Body of pancreas (tissue), 4 donors: ENCODE data around the gene TMSB15B. TPM values are rescaled to one million over a fixed set of nuclear protein-coding genes. Genes with fewer than 3 reads are reported as not detected.
A peak's percentile ranks its signal among the peaks of the same experiment; 100 is the strongest.
"Not testable (repeated sequence)": the region's sequence is repeated elsewhere in the genome, so short reads cannot be mapped to it uniquely, and the experiment has no call there.

Source experiments
- ATAC-seq: fragments of 150-250 bp; one replicate; pipeline ENCODE4 v1.9.1; 2016
- DNase-seq, 4 donors: peaks; one replicate each; pipeline ENCODE4 v3.0.0-alpha.2; 2019
- H3K27ac ChIP-seq, 4 donors: fragments of 200-600 bp; sonication (generic); 1 replicate in 3 of 4; 2 replicates in 1 of 4; pipeline versions ENCODE4 v1.5.1 to v1.6.1; 2016 to 2019; ENCODE audit warnings: mild to moderate bottlenecking in 1 of 4, mixed read lengths in 1 of 4, moderate library complexity in 1 of 4
- H3K27me3 ChIP-seq, 2 donors: fragments of 200-600 bp; sonication (generic); one replicate each; pipeline ENCODE4 v1.6.0; 2016; ENCODE audit warnings: mild to moderate bottlenecking in 1 of 2
- H3K36me3 ChIP-seq, 2 donors: fragments of 200-600 bp; sonication (generic); replicated peaks in 1 of 2; 2 replicates each; pipeline ENCODE4 v1.5.1; 2016; ENCODE audit warnings: low read depth in 2 of 2; ENCODE audit not compliant: insufficient read depth in 1 of 2
- H3K4me1 ChIP-seq: fragments of 200-600 bp; sonication (generic); one replicate; pipeline ENCODE4 v1.6.0; 2016
- H3K4me3 ChIP-seq, 2 donors: fragments of 200-600 bp; sonication (generic); 1 replicate in 1 of 2; 2 replicates in 1 of 2; pipeline ENCODE4 v1.5.1; 2016 to 2019
- H3K9me3 ChIP-seq, 3 donors: fragments of 200-600 bp; sonication (generic); 1 replicate in 2 of 3; 2 replicates in 1 of 3; pipeline ENCODE4 v1.5.1; 2016
- CTCF ChIP-seq, 7 experiments: fragments of 450-650 bp in 4 of 7; fragments of 200-600 bp in 3 of 7; sonication (generic) in 3 of 7; IDR thresholded peaks; one replicate each; pipeline ENCODE4 v1.5.1; 2016 to 2019; ENCODE audit warnings: antibody characterized with exemption in 7 of 7
- POLR2A ChIP-seq, 3 donors: fragments of 450-650 bp; IDR thresholded peaks; one replicate each; pipeline ENCODE4 v1.6.1; 2016; ENCODE audit warnings: antibody characterized with exemption in 3 of 3, mild to moderate bottlenecking in 2 of 3
- WGBS, 2 donors: methylation state at CpG; one replicate each; pipeline ENCODE4 v1.1.5; 2017; 5-methylcytosine and 5-hydroxymethylcytosine counted together
- intact Hi-C: fragments of 100-400 bp; cut with DNase I; formaldehyde crosslinking; loops from one replicate; pipeline ENCODE4 v1.15.1; 2023
- total RNA-seq, 2 donors: library from RNA; depleted of rRNA; stranded (reverse); fragments of >200 nt; gene quantifications; one replicate each; pipeline ENCODE4 v1.1.0, GENCODE V29; 2016

TMSB15B gene
- 1 to 10 TPM in 1 of 2 donors, under 1 TPM in 1; 0.33 to 3.6 TPM for total RNA-seq

DNA sequence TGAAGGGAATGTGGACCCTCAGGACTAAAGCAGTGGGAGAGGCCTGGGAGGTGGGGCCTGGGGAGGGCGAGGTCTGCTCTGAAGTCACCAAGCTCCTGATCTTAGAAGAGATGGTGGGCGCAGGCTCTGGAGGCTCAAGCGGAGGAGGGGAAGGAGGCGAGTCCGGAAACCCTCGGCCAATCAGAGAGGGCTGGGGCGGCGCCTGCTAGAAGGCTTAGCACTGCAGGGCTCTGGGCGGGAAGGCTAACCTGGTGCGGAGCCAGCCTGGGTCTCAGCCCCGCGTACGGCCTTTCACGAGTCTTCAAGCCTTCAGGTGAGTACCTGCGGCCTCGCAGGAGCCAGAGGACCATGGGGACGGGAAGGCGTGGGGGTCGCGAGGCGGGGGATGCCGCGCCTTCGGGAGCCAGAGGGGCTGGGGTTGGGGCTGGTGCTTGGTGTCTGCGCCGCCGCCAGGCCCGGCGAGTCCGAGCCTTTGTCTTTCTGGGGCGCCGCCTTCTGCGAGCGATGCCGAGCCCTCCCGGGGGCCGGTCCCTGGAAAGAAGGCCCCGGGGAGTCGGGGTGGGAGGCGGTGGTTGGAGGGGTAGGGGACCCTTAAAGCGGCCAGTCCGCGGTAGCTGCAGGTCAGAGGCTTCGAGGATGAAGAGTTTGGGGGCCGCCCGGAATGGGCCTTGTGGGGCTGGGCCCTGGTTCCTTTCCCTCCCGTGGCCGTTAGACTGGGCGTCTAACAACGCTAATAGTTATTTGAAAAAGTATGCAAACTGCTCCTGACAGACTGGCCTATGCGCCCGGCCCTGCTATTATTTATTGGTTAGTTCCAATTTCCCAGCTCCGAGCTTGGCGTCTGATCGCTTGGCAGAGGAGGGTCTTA is at the start of gene TMSB15B:
Gene TMSB15B, plus strand, starts transcription at position 217 of the 868 bp plus-strand sequence.
- intact Hi-C loops, H3K27ac ChIP-seq, DNase-seq, H3K4me1 ChIP-seq, H3K36me3 ChIP-seq, H3K27me3 ChIP-seq, H3K4me3 ChIP-seq, H3K9me3 ChIP-seq: not testable (repeated sequence)
- ATAC-seq = peak; percentile 67
- WGBS, 2 donors = no CpG with 5 or more reads among the region's 55 CpGs

- ATAC-seq = no peak
- no peaks in the 10 kb centered on the region for H3K27me3 ChIP-seq
- WGBS, 2 donors = 56 to 72% methylated on average over 6 to 8 of the region's 10 CpGs
Measured at GRCh38 chrX:103913356-103914020, 48.9 kb upstream of the TMSB15B start.

DNA sequence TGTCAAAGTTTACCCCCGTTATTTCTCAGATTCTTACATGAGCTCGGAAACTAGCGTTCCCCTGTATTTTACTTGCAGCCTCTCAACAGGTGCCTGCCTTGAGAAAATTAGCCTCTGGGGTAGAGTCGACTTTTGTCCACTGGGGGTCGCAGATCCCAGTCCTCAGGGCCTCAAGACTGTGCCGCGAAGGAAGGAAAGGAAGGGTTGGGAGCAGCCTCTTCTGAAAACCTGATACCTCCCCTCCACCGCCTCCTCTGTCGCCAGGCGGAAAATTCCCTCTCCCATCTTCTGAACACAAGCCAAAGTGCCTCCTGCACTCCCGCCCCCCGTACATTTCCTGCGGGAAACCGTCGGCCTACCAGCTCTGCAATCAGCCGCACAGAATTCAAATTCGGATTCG is 44.4 kb upstream of the TMSB15B start:
- peak; percentile 38 to 63 (median 46) for DNase-seq
- Histone ChIP-seq H3K4me1 (no peaks in the 10 kb centered on the region), H3K27ac (no peak overlapping the region), H3K27me3 (no peaks in the 10 kb centered on the region), H3K36me3 (no peaks in the 10 kb centered on the region), H3K9me3 (no peaks in the 10 kb centered on the region), H3K4me3 (no peak overlapping the region)
- peak; percentile 62 for ATAC-seq
- intact Hi-C loops = no loop called here
- 0 to 1% methylated on average over 3 to 18 of the region's 18 CpGs for WGBS, 2 donors
- TF ChIP-seq POLR2A (IDR thresholded peaks at IDR 0.05) (no peak), CTCF (IDR thresholded peaks at IDR 0.05) (peak; percentile 9 to 44 (median 37))

More at GRCh38 chrX:103913356-103914020, 48.9 kb upstream of the TMSB15B start:
- no peak for TF ChIP-seq CTCF (IDR thresholded peaks at IDR 0.05)
- no peak for TF ChIP-seq POLR2A (IDR thresholded peaks at IDR 0.05)
- DNase-seq = no peak
- Histone ChIP-seq H3K4me3 (no peak overlapping the region), H3K36me3 (no peaks in the 10 kb centered on the region), H3K9me3 (no peaks in the 10 kb centered on the region), H3K4me1 (no peaks in the 10 kb centered on the region), H3K27ac (no peak overlapping the region)
- intact Hi-C loops = no loop called here

GRCh38 chrX:103918571-103919269 is 43.7 kb upstream of the TMSB15B start:
- no peaks in the 10 kb centered on the region for H3K36me3 ChIP-seq
- 0% methylated on average over 5 to 16 of the region's 64 CpGs for WGBS, 2 donors
- peak; percentile 85 for ATAC-seq
- no peaks in the 10 kb centered on the region for H3K9me3 ChIP-seq
- H3K4me1 ChIP-seq = no peaks in the 10 kb centered on the region
- no peaks in the 10 kb centered on the region for H3K27me3 ChIP-seq
- TF ChIP-seq POLR2A (IDR thresholded peaks at IDR 0.05) (peak in 2 of 3 donors; percentile 34 to 35), CTCF (IDR thresholded peaks at IDR 0.05) (no peak)
- H3K27ac ChIP-seq = peak overlapping the region in 3 of 4 donors; percentile 35 to 62 (median 40)
- peak; percentile 35 to 64 (median 44) for DNase-seq
- intact Hi-C loops = no loop called here
- peak overlapping the region; percentile 5 to 7 for H3K4me3 ChIP-seq

- intact Hi-C loops = no loop called here
- no peaks in the 10 kb centered on the region for H3K4me1 ChIP-seq
- no peaks in the 10 kb centered on the region for H3K9me3 ChIP-seq
- H3K27me3 ChIP-seq = no peaks in the 10 kb centered on the region
- peak in 2 of 4 donors; percentile 2 to 21 for DNase-seq
- no peaks in the 10 kb centered on the region for H3K36me3 ChIP-seq
- ATAC-seq = peak; percentile 60
- H3K27ac ChIP-seq = peak overlapping the region in 3 of 4 donors; percentile 35 to 62 (median 40)
- TF ChIP-seq CTCF (IDR thresholded peaks at IDR 0.05) = peak in 3 of 7 experiments; percentile 11 to 35 (median 28)
- no peak for TF ChIP-seq POLR2A (IDR thresholded peaks at IDR 0.05)
- H3K4me3 ChIP-seq = peak overlapping the region; percentile 5 to 7
- 4 to 14% methylated on average over 4 to 9 of the region's 10 CpGs for WGBS, 2 donors
Measured at GRCh38 chrX:103919270-103919637, 43.2 kb upstream of the TMSB15B start.

DNA sequence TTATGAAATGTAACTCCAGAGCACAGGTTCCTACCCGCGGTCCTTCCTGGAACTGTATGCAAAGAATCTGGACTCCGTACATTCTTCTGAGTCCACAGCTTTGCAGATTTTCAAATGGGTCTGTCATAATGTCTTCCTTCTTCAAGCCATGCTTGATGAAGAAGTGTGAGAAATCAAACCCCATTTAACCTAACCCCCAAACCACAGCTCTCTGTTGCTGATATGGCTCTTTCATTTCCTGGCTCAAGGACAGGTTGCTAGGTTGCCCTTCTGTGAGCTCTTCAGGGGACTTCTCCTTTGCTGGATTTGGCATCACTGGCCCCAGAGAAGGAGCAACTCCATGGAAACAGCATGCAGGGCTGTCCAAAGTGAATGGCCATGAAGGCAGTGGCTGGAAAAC is 41.9 kb upstream of the TMSB15B start:
- intact Hi-C loops = loop anchor here (2.0 kb wide), 1 partner anchor 86 kb away; no protein-coding TSS in a partner anchor
- ATAC-seq = not testable (repeated sequence)

More for the DNA sequence above, 41.9 kb upstream of the TMSB15B start:
- H3K4me1 ChIP-seq, H3K27ac ChIP-seq, H3K36me3 ChIP-seq, H3K4me3 ChIP-seq, DNase-seq, H3K27me3 ChIP-seq, H3K9me3 ChIP-seq: not testable (repeated sequence)
- WGBS, 2 donors = 77 to 81% methylated on average over 3 of the region's 3 CpGs
